ENCODE data around the gene TBC1D22A.

DNA sequence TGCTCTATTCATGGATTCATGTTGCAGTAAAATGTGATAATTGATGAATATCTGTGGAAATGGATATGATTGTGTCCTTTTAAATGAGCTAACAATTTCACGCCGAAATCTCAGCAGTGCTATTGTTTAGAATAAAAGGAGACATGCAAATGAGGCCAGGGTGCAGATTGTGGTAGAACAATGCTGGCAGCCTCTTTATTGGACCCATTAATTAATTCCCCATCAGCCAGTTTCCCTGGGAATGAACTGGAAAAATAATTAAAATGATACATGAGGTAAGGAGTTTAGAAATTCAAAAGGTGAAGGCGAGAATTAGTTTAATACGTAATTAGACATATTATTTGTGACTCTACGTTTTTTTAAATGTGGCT lies 306.2 kb downstream of the TBC1D22A start:
- TF ChIP-seq, protein P1, sequence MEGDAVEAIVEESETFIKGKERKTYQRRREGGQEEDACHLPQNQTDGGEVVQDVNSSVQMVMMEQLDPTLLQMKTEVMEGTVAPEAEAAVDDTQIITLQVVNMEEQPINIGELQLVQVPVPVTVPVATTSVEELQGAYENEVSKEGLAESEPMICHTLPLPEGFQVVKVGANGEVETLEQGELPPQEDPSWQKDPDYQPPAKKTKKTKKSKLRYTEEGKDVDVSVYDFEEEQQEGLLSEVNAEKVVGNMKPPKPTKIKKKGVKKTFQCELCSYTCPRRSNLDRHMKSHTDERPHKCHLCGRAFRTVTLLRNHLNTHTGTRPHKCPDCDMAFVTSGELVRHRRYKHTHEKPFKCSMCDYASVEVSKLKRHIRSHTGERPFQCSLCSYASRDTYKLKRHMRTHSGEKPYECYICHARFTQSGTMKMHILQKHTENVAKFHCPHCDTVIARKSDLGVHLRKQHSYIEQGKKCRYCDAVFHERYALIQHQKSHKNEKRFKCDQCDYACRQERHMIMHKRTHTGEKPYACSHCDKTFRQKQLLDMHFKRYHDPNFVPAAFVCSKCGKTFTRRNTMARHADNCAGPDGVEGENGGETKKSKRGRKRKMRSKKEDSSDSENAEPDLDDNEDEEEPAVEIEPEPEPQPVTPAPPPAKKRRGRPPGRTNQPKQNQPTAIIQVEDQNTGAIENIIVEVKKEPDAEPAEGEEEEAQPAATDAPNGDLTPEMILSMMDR (IDR thresholded peaks at IDR 0.05; ENCODE audit: low read depth, low read length): no peak
- no peak for TF ChIP-seq EZH2phosphoT487 (IDR thresholded peaks at IDR 0.05; ENCODE audit: low read depth)

Data from OCI-LY3 (cell line).